Neural cell (in vitro differentiated cells): ENCODE results near the gene TXNDC11. TPM values are rescaled to one million over a fixed set of nuclear protein-coding genes. Genes with fewer than 3 reads are reported as not detected.

ENCODE experiments used
- H2AFZ ChIP-seq: fragments of 200-600, 300-800 bp; sonication (generic), shearing (Covaris generic); 2 replicates; pipeline ENCODE4 v1.6.0; 2014; ENCODE audit warnings: low read depth, mild to moderate bottlenecking, antibody characterized with exemption, low read length, moderate library complexity
- H3F3A ChIP-seq: fragments of 200-600 bp; shearing (Covaris generic); 2 replicates; pipeline ENCODE4 v1.6.1; 2016; ENCODE audit warnings: mild to moderate bottlenecking, moderate library complexity, mixed read lengths, antibody characterized with exemption, low read length; ENCODE audit not compliant: insufficient read depth, poor library complexity, severe bottlenecking
- H3K27ac ChIP-seq: fragments of 200-600, 300-800 bp; sonication (generic), shearing (Covaris generic); 2 replicates; pipeline ENCODE4 v1.5.1; 2014; ENCODE audit warnings: mild to moderate bottlenecking, low read length, moderate library complexity
- H3K27me3 ChIP-seq: fragments of 300-800, 200-600 bp; sonication (generic), shearing (Covaris generic); 2 replicates; pipeline ENCODE4 v1.6.0; 2014; ENCODE audit warnings: mild to moderate bottlenecking, low read depth, low read length, moderate library complexity; ENCODE audit not compliant: insufficient read depth
- H3K36me3 ChIP-seq: fragments of 300-800, 200-600 bp; sonication (generic), shearing (Covaris generic); 2 replicates; pipeline ENCODE4 v1.5.1; 2014; ENCODE audit warnings: mild to moderate bottlenecking, antibody characterized with exemption, low read length, moderate library complexity; ENCODE audit not compliant: insufficient read depth
- H3K4me2 ChIP-seq: fragments of 300-800, 200-600 bp; sonication (generic), shearing (Covaris generic); 2 replicates; pipeline ENCODE4 v1.6.0; 2014; ENCODE audit warnings: mild to moderate bottlenecking, low read length
- H3K4me3 ChIP-seq: fragments of 300-800, 200-600 bp; sonication (generic), shearing (Covaris generic); 2 replicates; pipeline ENCODE4 v1.5.1; 2014; ENCODE audit warnings: mild to moderate bottlenecking, low read length, moderate library complexity
- H3K79me2 ChIP-seq: fragments of 200-600 bp; shearing (Covaris generic); replicated peaks from 2 replicates; pipeline ENCODE4 v1.6.0; 2014; ENCODE audit warnings: mild to moderate bottlenecking, low read length, moderate library complexity; ENCODE audit not compliant: insufficient read depth
- H3K9ac ChIP-seq: fragments of 300-800, 200-600 bp; sonication (generic), shearing (Covaris generic); 2 replicates; pipeline ENCODE4 v1.6.1; 2016; ENCODE audit warnings: mild to moderate bottlenecking, low read length, mixed read lengths
- H3K9me2 ChIP-seq: fragments of 200-600 bp; shearing (Covaris generic); 2 replicates; pipeline ENCODE4 v1.6.1; 2016; ENCODE audit warnings: mild to moderate bottlenecking, low read length, mixed read lengths; ENCODE audit not compliant: insufficient read depth
- H3K9me3 ChIP-seq: fragments of 200-600, 300-800 bp; sonication (generic), shearing (Covaris generic); 2 replicates; pipeline ENCODE4 v1.6.1; 2016; ENCODE audit warnings: mild to moderate bottlenecking, mixed run types, low read length, moderate library complexity, mixed read lengths
- H4K20me1 ChIP-seq: fragments of 200-600 bp; shearing (Covaris generic); 2 replicates; pipeline ENCODE4 v1.6.1; 2016; ENCODE audit warnings: mild to moderate bottlenecking, mixed run types; ENCODE audit not compliant: insufficient read depth
- EP300 ChIP-seq: fragments of 450-650 bp; conservative IDR thresholded peaks from 2 replicates; pipeline ENCODE4 v1.6.1; 2014; ENCODE audit warnings: antibody characterized with exemption, mild to moderate bottlenecking, moderate library complexity; ENCODE audit not compliant: poor library complexity, severe bottlenecking
- EZH2 ChIP-seq: fragments of 200-600, 300-800 bp; shearing (Covaris generic), sonication (generic); IDR thresholded peaks from 2 replicates; pipeline ENCODE4 v1.6.1; 2014; ENCODE audit warnings: antibody characterized with exemption, low read length, borderline replicate concordance, mild to moderate bottlenecking; ENCODE audit not compliant: insufficient read depth, poor library complexity, severe bottlenecking
- MXI1 ChIP-seq: fragments of 450-650 bp; conservative IDR thresholded peaks from 2 replicates; pipeline ENCODE4 v1.6.1; 2014; ENCODE audit warnings: antibody characterized with exemption, mild to moderate bottlenecking; ENCODE audit not compliant: poor library complexity, severe bottlenecking
- POLR2AphosphoS5 ChIP-seq: IDR thresholded peaks from 2 replicates; pipeline ENCODE4 v1.6.1; 2012
- RAD21 ChIP-seq: fragments of 450-650 bp; conservative IDR thresholded peaks from 2 replicates; pipeline ENCODE4 v1.6.1; 2014; ENCODE audit warnings: antibody characterized with exemption, mild to moderate bottlenecking, moderate library complexity
- SMC3 ChIP-seq: fragments of 450-650 bp; conservative IDR thresholded peaks from 2 replicates; pipeline ENCODE4 v1.6.1; 2014; ENCODE audit warnings: antibody characterized with exemption, mild to moderate bottlenecking, moderate library complexity; ENCODE audit not compliant: poor library complexity
- TAF1 ChIP-seq: IDR thresholded peaks from 2 replicates; pipeline ENCODE4 v1.6.1; 2012; ENCODE audit warnings: low read depth
- polyA plus RNA-seq: library from polyadenylated mRNA; depleted of rRNA; stranded (reverse); fragments of >200 nt; gene quantifications from 2 replicates; pipeline ENCODE4 v1.2.3, GENCODE V29; 2014
- TF ChIP-seq, protein P1 (sequence below): IDR thresholded peaks from 2 replicates; pipeline ENCODE4 v1.6.1; 2012; ENCODE audit warnings: borderline replicate concordance
- TF ChIP-seq, protein P2 (sequence below): fragments of 450-650 bp; IDR thresholded peaks from 2 replicates; pipeline ENCODE4 v1.5.1; 2014; ENCODE audit warnings: antibody characterized with exemption, mild to moderate bottlenecking, moderate library complexity; ENCODE audit not compliant: poor library complexity, severe bottlenecking

Gene TXNDC11
- polyA plus RNA-seq, 1 donor from 2014 or later: 10.9 TPM

DNA sequence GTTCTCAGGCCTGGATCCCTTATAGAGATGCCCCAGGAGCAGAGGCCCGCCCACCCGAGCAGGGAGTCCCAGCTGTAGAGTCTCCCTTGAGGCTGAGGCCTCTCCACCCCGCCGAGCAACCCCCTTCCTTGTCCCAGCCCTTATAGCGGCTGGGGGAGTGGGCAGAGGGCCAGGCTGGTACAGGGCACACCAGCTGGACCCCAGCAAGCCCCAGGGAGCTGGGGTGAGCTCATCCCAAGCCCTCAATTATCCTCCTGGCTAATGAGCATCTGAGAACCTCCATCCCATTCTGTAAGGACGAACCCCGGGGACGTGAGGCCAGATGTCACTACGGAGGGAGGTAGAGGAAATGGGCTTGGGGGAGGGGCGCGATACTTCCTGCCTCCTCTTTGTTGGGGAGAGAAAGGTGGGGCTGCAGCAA, 77.6 kb downstream of the TXNDC11 start (continued):
- TF ChIP-seq, protein P1, sequence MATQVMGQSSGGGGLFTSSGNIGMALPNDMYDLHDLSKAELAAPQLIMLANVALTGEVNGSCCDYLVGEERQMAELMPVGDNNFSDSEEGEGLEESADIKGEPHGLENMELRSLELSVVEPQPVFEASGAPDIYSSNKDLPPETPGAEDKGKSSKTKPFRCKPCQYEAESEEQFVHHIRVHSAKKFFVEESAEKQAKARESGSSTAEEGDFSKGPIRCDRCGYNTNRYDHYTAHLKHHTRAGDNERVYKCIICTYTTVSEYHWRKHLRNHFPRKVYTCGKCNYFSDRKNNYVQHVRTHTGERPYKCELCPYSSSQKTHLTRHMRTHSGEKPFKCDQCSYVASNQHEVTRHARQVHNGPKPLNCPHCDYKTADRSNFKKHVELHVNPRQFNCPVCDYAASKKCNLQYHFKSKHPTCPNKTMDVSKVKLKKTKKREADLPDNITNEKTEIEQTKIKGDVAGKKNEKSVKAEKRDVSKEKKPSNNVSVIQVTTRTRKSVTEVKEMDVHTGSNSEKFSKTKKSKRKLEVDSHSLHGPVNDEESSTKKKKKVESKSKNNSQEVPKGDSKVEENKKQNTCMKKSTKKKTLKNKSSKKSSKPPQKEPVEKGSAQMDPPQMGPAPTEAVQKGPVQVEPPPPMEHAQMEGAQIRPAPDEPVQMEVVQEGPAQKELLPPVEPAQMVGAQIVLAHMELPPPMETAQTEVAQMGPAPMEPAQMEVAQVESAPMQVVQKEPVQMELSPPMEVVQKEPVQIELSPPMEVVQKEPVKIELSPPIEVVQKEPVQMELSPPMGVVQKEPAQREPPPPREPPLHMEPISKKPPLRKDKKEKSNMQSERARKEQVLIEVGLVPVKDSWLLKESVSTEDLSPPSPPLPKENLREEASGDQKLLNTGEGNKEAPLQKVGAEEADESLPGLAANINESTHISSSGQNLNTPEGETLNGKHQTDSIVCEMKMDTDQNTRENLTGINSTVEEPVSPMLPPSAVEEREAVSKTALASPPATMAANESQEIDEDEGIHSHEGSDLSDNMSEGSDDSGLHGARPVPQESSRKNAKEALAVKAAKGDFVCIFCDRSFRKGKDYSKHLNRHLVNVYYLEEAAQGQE: no peak
- TF ChIP-seq TAF1 (no peak), SMC3 (no peak)

DNA sequence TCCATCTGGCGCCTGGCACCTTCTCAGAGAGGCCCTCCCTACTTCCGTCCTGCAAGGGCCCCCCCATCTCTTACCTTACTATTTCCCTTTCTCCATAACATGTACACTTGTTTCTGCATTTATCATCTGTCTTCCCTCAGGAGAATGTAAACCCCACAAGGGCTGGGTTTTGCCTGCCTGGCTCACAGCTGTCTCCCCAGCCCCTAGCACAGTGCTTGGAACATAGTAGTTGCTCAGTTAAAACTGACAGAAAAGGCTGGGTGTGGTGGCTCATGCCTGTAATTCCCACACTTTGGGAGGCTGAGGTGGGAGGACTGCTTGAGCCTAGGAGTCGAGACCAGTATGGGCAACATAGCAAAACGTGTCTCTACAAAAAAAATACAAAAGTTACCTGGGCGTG, 80.1 kb downstream of the TXNDC11 start:
- H3F3A ChIP-seq: no peaks in the 10 kb centered on the region
- no peak overlapping the region for H2AFZ ChIP-seq
- no peak overlapping the region for H3K4me3 ChIP-seq
- no peaks in the 10 kb centered on the region for H3K27me3 ChIP-seq
- H3K79me2 ChIP-seq: no peaks in the 10 kb centered on the region
- no peaks in the 10 kb centered on the region for H3K9me3 ChIP-seq
- no peaks in the 10 kb centered on the region for H3K36me3 ChIP-seq
- no peak overlapping the region for H3K27ac ChIP-seq
- H3K4me2 ChIP-seq: no peak overlapping the region
- H3K9me2 ChIP-seq: no peaks in the 10 kb centered on the region
- H4K20me1 ChIP-seq: no peaks in the 10 kb centered on the region
- H3K9ac ChIP-seq: no peak overlapping the region
- no peak for TF ChIP-seq POLR2AphosphoS5
- TF ChIP-seq MXI1: no peak
- TF ChIP-seq, protein P1: no peak
- no peak for TF ChIP-seq EP300
- TF ChIP-seq SMC3: no peak
- TF ChIP-seq EZH2: no peak

DNA sequence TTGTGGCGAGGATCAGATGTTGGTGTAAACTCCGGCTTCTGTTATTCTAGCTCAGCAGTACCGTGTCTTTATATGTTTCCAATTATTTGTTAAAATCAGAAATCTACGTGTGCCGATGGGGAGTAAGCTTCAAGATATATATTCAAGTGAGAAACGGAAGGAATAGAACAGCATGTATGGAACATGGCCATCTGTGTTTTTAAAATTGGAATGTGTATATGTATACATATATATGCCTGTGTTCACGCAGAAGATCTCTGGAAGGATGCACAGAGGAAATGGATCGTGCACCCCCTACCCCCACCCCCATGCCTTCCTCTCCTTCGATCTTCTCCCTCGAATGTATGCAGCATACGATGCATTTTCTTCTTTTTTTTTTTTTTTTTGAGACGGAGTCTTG, 82.1 kb downstream of the TXNDC11 start:
- no peaks in the 10 kb centered on the region for H3K9me2 ChIP-seq
- H3K27ac ChIP-seq: no peak overlapping the region
- no peaks in the 10 kb centered on the region for H3K9me3 ChIP-seq
- no peak overlapping the region for H3K4me2 ChIP-seq
- no peaks in the 10 kb centered on the region for H4K20me1 ChIP-seq
- H3K79me2 ChIP-seq: no peaks in the 10 kb centered on the region
- TF ChIP-seq EP300: no peak
- no peak for TF ChIP-seq TAF1
- no peak for TF ChIP-seq RAD21
- TF ChIP-seq MXI1: no peak
- TF ChIP-seq, protein P2, sequence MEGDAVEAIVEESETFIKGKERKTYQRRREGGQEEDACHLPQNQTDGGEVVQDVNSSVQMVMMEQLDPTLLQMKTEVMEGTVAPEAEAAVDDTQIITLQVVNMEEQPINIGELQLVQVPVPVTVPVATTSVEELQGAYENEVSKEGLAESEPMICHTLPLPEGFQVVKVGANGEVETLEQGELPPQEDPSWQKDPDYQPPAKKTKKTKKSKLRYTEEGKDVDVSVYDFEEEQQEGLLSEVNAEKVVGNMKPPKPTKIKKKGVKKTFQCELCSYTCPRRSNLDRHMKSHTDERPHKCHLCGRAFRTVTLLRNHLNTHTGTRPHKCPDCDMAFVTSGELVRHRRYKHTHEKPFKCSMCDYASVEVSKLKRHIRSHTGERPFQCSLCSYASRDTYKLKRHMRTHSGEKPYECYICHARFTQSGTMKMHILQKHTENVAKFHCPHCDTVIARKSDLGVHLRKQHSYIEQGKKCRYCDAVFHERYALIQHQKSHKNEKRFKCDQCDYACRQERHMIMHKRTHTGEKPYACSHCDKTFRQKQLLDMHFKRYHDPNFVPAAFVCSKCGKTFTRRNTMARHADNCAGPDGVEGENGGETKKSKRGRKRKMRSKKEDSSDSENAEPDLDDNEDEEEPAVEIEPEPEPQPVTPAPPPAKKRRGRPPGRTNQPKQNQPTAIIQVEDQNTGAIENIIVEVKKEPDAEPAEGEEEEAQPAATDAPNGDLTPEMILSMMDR: no peak
- TF ChIP-seq, protein P1: no peak
- no peak for TF ChIP-seq POLR2AphosphoS5
- no peak for TF ChIP-seq SMC3
- TF ChIP-seq EZH2: no peak
- H3K36me3 ChIP-seq: no peaks in the 10 kb centered on the region
- no peaks in the 10 kb centered on the region for H3K27me3 ChIP-seq
- no peak overlapping the region for H3K4me3 ChIP-seq
- no peak overlapping the region for H2AFZ ChIP-seq
- no peak overlapping the region for H3K9ac ChIP-seq
- H3F3A ChIP-seq: no peaks in the 10 kb centered on the region
